ENCODE data around the gene SOD2. TPM values are rescaled to one million over a fixed set of nuclear protein-coding genes. Genes with fewer than 3 reads are reported as not detected.

SOD2 gene
- total RNA-seq, 1 experiment from 2014 or later: 98.6 TPM

DNA sequence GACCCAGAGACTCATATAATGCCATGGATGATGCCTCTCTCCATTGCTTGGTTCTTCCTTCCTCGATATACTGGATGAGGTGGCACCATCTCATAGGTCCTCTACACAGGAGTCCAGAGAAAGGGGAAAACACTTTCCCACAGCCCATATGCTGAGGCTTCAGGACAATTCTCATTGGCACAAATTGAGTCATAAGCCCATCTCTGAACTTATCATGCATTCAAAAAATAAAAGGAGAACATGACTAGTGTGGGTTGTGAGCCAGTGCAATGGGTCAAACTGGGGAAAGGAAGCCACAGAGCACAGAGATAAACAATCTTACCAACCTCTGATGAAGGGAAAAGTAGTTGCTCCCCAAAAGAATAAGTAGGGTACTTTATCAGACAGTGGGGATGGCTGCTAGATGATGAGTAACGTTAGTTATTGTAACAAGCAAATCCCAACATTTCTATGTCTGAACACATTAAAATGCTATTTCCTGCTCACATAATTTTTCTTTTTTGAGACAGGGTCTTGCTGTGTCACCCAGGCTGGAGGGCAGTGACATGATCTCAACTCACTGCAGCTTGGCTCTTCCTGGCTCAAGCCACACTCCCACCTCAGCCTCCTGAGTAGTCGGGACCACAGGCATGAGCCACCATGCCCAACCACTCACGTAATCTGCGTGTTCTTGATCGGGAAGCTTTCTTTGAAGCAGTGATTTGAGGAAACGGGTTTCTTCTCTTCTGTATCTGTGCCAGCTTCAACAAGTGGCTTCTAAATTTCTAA is 27.0 kb downstream of the SOD2 start:
- H3K36me3 ChIP-seq (ENCODE audit: control insufficient read depth in 1 of 2, insufficient read depth in 2 of 2, low read length in 2 of 2): no peaks in the 10 kb centered on the region
- no peaks in the 10 kb centered on the region for H3K79me2 ChIP-seq (ENCODE audit: insufficient read depth, low read length)
- ChIA-PET POLR2A (no interaction called here), CTCF (interaction anchor here (2.8 kb wide), 1 partner anchor 12 kb away, joined by 8 read pairs; no protein-coding TSS in a partner anchor), RAD21 (ENCODE audit: low non-redundant PET in 1 of 2, low total read pairs in 2 of 2, uncharacterized antibody in 2 of 2, unreplicated experiment in 2 of 2) (no interaction called here)
- H2AFZ ChIP-seq (ENCODE audit: low read depth, low read length, poor library complexity, severe bottlenecking): no peak overlapping the region
- H3K9me3 ChIP-seq (ENCODE audit: control insufficient read depth in 1 of 2, insufficient read depth in 1 of 2, low read depth in 1 of 2, low read length in 2 of 2): no peaks in the 10 kb centered on the region
- H3K4me3 ChIP-seq (replicated peaks in 1 of 2; ENCODE audit: low read depth in 1 of 2, low read length in 2 of 2): no peak overlapping the region
- BruUV-seq (replicated peaks): no TSS peak
- H3K27ac ChIP-seq (ENCODE audit: low read depth, low read length): no peak overlapping the region
- DNase-seq (ENCODE audit: low read depth, low spot score): no peak
- no peaks in the 10 kb centered on the region for H3K4me1 ChIP-seq (ENCODE audit: control insufficient read depth in 1 of 2, insufficient read depth in 2 of 2, low read length in 2 of 2)
- no peak overlapping the region for H3K9ac ChIP-seq (ENCODE audit: low read length)
- TF ChIP-seq ELF1 (IDR thresholded peaks at IDR 0.05; ENCODE audit: borderline replicate concordance, low read depth) (no peak), ZFX (IDR thresholded peaks at IDR 0.05) (no peak), SP1 (IDR thresholded peaks at IDR 0.05; ENCODE audit: low read depth) (no peak), CEBPB (IDR thresholded peaks at IDR 0.05; ENCODE audit: low read depth) (no peak), POLR2A (IDR thresholded peaks at IDR 0.05; ENCODE audit: borderline replicate concordance, extremely low read depth, insufficient read depth, insufficient read length) (no peak), POLR2AphosphoS5 (IDR thresholded peaks at IDR 0.05; ENCODE audit: low read depth, low read length) (no peak), FOSL1 (IDR thresholded peaks at IDR 0.05; ENCODE audit: low read depth) (no peak), TCF7L2 (IDR thresholded peaks at IDR 0.05; ENCODE audit: borderline replicate concordance, extremely low read depth, insufficient read depth, insufficient read length) (no peak), JUND (IDR thresholded peaks at IDR 0.05) (no peak), YY1 (IDR thresholded peaks at IDR 0.05; ENCODE audit: extremely low read depth, insufficient replicate concordance, low read depth, low read length) (no peak), CBX3 (IDR thresholded peaks at IDR 0.05; ENCODE audit: low read depth) (no peak), ZNF274 (IDR thresholded peaks at IDR 0.05; ENCODE audit: low read depth, low read length) (no peak), RAD21 (IDR thresholded peaks at IDR 0.05; ENCODE audit: low read depth) (no peak), EZH2 (IDR thresholded peaks at IDR 0.05) (no peak), EZH2phosphoT487 (IDR thresholded peaks at IDR 0.05; ENCODE audit: borderline replicate concordance) (no peak)
- TF ChIP-seq, protein P1, sequence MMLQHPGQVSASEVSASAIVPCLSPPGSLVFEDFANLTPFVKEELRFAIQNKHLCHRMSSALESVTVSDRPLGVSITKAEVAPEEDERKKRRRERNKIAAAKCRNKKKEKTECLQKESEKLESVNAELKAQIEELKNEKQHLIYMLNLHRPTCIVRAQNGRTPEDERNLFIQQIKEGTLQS (IDR thresholded peaks at IDR 0.05): no peak
- TF ChIP-seq, protein P2, sequence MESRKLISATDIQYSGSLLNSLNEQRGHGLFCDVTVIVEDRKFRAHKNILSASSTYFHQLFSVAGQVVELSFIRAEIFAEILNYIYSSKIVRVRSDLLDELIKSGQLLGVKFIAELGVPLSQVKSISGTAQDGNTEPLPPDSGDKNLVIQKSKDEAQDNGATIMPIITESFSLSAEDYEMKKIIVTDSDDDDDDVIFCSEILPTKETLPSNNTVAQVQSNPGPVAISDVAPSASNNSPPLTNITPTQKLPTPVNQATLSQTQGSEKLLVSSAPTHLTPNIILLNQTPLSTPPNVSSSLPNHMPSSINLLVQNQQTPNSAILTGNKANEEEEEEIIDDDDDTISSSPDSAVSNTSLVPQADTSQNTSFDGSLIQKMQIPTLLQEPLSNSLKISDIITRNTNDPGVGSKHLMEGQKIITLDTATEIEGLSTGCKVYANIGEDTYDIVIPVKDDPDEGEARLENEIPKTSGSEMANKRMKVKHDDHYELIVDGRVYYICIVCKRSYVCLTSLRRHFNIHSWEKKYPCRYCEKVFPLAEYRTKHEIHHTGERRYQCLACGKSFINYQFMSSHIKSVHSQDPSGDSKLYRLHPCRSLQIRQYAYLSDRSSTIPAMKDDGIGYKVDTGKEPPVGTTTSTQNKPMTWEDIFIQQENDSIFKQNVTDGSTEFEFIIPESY (IDR thresholded peaks at IDR 0.05; ENCODE audit: extremely low read depth, insufficient replicate concordance, low read length): no peak
- TF ChIP-seq, protein P3, sequence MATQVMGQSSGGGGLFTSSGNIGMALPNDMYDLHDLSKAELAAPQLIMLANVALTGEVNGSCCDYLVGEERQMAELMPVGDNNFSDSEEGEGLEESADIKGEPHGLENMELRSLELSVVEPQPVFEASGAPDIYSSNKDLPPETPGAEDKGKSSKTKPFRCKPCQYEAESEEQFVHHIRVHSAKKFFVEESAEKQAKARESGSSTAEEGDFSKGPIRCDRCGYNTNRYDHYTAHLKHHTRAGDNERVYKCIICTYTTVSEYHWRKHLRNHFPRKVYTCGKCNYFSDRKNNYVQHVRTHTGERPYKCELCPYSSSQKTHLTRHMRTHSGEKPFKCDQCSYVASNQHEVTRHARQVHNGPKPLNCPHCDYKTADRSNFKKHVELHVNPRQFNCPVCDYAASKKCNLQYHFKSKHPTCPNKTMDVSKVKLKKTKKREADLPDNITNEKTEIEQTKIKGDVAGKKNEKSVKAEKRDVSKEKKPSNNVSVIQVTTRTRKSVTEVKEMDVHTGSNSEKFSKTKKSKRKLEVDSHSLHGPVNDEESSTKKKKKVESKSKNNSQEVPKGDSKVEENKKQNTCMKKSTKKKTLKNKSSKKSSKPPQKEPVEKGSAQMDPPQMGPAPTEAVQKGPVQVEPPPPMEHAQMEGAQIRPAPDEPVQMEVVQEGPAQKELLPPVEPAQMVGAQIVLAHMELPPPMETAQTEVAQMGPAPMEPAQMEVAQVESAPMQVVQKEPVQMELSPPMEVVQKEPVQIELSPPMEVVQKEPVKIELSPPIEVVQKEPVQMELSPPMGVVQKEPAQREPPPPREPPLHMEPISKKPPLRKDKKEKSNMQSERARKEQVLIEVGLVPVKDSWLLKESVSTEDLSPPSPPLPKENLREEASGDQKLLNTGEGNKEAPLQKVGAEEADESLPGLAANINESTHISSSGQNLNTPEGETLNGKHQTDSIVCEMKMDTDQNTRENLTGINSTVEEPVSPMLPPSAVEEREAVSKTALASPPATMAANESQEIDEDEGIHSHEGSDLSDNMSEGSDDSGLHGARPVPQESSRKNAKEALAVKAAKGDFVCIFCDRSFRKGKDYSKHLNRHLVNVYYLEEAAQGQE (IDR thresholded peaks at IDR 0.05; ENCODE audit: low read depth): no peak
- TF ChIP-seq, protein P4, sequence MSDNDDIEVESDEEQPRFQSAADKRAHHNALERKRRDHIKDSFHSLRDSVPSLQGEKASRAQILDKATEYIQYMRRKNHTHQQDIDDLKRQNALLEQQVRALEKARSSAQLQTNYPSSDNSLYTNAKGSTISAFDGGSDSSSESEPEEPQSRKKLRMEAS (IDR thresholded peaks at IDR 0.05): no peak
- TF ChIP-seq, protein P5, sequence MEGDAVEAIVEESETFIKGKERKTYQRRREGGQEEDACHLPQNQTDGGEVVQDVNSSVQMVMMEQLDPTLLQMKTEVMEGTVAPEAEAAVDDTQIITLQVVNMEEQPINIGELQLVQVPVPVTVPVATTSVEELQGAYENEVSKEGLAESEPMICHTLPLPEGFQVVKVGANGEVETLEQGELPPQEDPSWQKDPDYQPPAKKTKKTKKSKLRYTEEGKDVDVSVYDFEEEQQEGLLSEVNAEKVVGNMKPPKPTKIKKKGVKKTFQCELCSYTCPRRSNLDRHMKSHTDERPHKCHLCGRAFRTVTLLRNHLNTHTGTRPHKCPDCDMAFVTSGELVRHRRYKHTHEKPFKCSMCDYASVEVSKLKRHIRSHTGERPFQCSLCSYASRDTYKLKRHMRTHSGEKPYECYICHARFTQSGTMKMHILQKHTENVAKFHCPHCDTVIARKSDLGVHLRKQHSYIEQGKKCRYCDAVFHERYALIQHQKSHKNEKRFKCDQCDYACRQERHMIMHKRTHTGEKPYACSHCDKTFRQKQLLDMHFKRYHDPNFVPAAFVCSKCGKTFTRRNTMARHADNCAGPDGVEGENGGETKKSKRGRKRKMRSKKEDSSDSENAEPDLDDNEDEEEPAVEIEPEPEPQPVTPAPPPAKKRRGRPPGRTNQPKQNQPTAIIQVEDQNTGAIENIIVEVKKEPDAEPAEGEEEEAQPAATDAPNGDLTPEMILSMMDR (IDR thresholded peaks at IDR 0.05 in 2 of 3, conservative IDR thresholded peaks at IDR 0.05 in 1 of 3; ENCODE audit: borderline replicate concordance in 1 of 3, insufficient read depth in 1 of 3, low read depth in 2 of 3, low read length in 2 of 3): no peak
- intact Hi-C loops (cut with micrococcal nuclease): no loop called here
- no peaks in the 10 kb centered on the region for H3K27me3 ChIP-seq (ENCODE audit: insufficient read depth, low read length)
- no peak for ATAC-seq
- H3K9me2 ChIP-seq (ENCODE audit: insufficient read depth): no peaks in the 10 kb centered on the region
- H3K4me2 ChIP-seq (ENCODE audit: low read length): no peak overlapping the region
- H4K20me1 ChIP-seq (ENCODE audit: insufficient read depth): no peaks in the 10 kb centered on the region
